HCT116 (cell line): ENCODE data around the gene AGRP. TPM values are rescaled to one million over a fixed set of nuclear protein-coding genes. Genes with fewer than 3 reads are reported as not detected.

Source experiments
- ATAC-seq: fragments of 200-7000 bp; cut with Tn5 transposase; 2 replicates; pipeline ENCODE4 v1.9.1; 2020; ENCODE audit warnings: mild to moderate bottlenecking, moderate library complexity
- BruUV-seq: library from RNA; stranded (reverse); fragments of 400-500 nt; replicated peaks from 2 replicates; lab custom pipeline; 2021; lab: Mats Ljungman, UMichigan
- CTCF ChIA-PET: fragments of 300-600 bp; sonication (Branson Sonifier 250); formaldehyde crosslinking; loops from one replicate; lab custom pipeline; 2021; ENCODE audit warnings: antibody characterized with exemption; lab: Charles Lee
- POLR2A ChIA-PET: fragments of 300-600, 350-600 bp; sonication (Branson Sonifier 250); formaldehyde crosslinking; loops from one replicate; lab custom pipeline; 2021; ENCODE audit warnings: antibody characterized with exemption; lab: Charles Lee
- RAD21 ChIA-PET, 2 experiments: fragments of 300-600 bp; sonication (Branson Sonifier 250); formaldehyde crosslinking; loops; one replicate each; lab custom pipeline; 2023; ENCODE audit warnings: low total read pairs in 2 of 2; ENCODE audit not compliant: uncharacterized antibody in 2 of 2, unreplicated experiment in 2 of 2, low non-redundant PET in 1 of 2; lab: Charles Lee
- DNase-seq: peaks from one replicate; pipeline ENCODE4 v3.0.0-alpha.2; 2010; ENCODE audit warnings: low read depth, low spot score
- H2AFZ ChIP-seq: fragments of 200-600 bp; shearing (Covaris generic), sonication (generic); 2 replicates; pipeline ENCODE4 v1.6.1; 2017; ENCODE audit warnings: low read depth, mixed run types, mixed read lengths, antibody characterized with exemption, low read length; ENCODE audit not compliant: poor library complexity, severe bottlenecking
- H3K27ac ChIP-seq: 2 replicates; pipeline ENCODE4 v1.5.1; 2012; ENCODE audit warnings: low read depth, low read length
- H3K27me3 ChIP-seq: fragments of 200-600 bp; sonication (generic); 2 replicates; pipeline ENCODE4 v1.6.1; 2016; ENCODE audit warnings: mixed run types, low read length, mixed read lengths; ENCODE audit not compliant: insufficient read depth
- H3K36me3 ChIP-seq, 2 experiments: fragments of 200-500 bp in 1 of 2; fragments of 200-600 bp in 1 of 2; sonication (Bioruptor generic) in 1 of 2; sonication (generic) in 1 of 2; 2 replicates each; pipeline versions ENCODE4 v1.5.1 to v1.6.1; 2014 to 2016; ENCODE audit warnings: low read length in 2 of 2, inconsistent platforms in 1 of 2, mixed read lengths in 1 of 2, mixed run types in 1 of 2; ENCODE audit not compliant: insufficient read depth in 2 of 2, control insufficient read depth in 1 of 2
- H3K4me1 ChIP-seq, 2 experiments: fragments of 200-600 bp in 1 of 2; sonication (generic) in 1 of 2; 2 replicates each; pipeline versions ENCODE4 v1.5.1 to v1.6.1; 2012 to 2017; ENCODE audit warnings: low read length in 2 of 2, inconsistent platforms in 1 of 2, mild to moderate bottlenecking in 1 of 2, mixed read lengths in 1 of 2, mixed run types in 1 of 2, moderate library complexity in 1 of 2; ENCODE audit not compliant: insufficient read depth in 2 of 2, control insufficient read depth in 1 of 2
- H3K4me2 ChIP-seq: fragments of 200-600 bp; sonication (generic); 2 replicates; pipeline ENCODE4 v1.6.1; 2017; ENCODE audit warnings: mixed run types, low read length, mixed read lengths
- H3K4me3 ChIP-seq, 2 experiments: fragments of 200-600 bp in 1 of 2; sonication (generic) in 1 of 2; replicated peaks in 1 of 2; 2 replicates each; pipeline ENCODE4 v1.5.1; 2011 to 2016; ENCODE audit warnings: low read length in 2 of 2, control low read depth in 1 of 2, low read depth in 1 of 2, mild to moderate bottlenecking in 1 of 2, mixed read lengths in 1 of 2, mixed run types in 1 of 2
- H3K79me2 ChIP-seq: fragments of 200-600 bp; sonication (generic); 2 replicates; pipeline ENCODE4 v1.6.1; 2017; ENCODE audit warnings: mild to moderate bottlenecking, mixed run types, low read length, moderate library complexity, mixed read lengths; ENCODE audit not compliant: insufficient read depth
- H3K9ac ChIP-seq: fragments of 200-600 bp; sonication (generic); 2 replicates; pipeline ENCODE4 v1.6.1; 2016; ENCODE audit warnings: low read length, mixed read lengths
- H3K9me2 ChIP-seq: fragments of 200-600 bp; sonication (generic), shearing (Covaris generic); 2 replicates; pipeline ENCODE4 v1.6.1; 2017; ENCODE audit warnings: mixed run types, mild to moderate bottlenecking, moderate library complexity; ENCODE audit not compliant: insufficient read depth
- H3K9me3 ChIP-seq, 2 experiments: fragments of 200-500 bp in 1 of 2; fragments of 200-600 bp in 1 of 2; sonication (Bioruptor generic) in 1 of 2; sonication (generic) in 1 of 2; 2 replicates each; pipeline ENCODE4 v1.6.1; 2014 to 2017; ENCODE audit warnings: low read length in 2 of 2, mixed read lengths in 2 of 2, inconsistent platforms in 1 of 2, low read depth in 1 of 2, mild to moderate bottlenecking in 1 of 2, mixed run types in 1 of 2, moderate library complexity in 1 of 2; ENCODE audit not compliant: control insufficient read depth in 1 of 2, insufficient read depth in 1 of 2
- H4K20me1 ChIP-seq: fragments of 200-600 bp; sonication (generic), shearing (Covaris generic); 2 replicates; pipeline ENCODE4 v1.6.1; 2017; ENCODE audit warnings: mixed run types, mild to moderate bottlenecking, moderate library complexity; ENCODE audit not compliant: insufficient read depth
- ATF3 ChIP-seq: IDR thresholded peaks from 2 replicates; pipeline ENCODE4 v1.6.1; 2012
- CBX3 ChIP-seq: IDR thresholded peaks from 2 replicates; pipeline ENCODE4 v1.6.1; 2012; ENCODE audit warnings: low read depth
- EGR1 ChIP-seq: IDR thresholded peaks from 2 replicates; pipeline ENCODE4 v1.6.1; 2012; ENCODE audit warnings: low read depth
- ELF1 ChIP-seq: IDR thresholded peaks from 2 replicates; pipeline ENCODE4 v1.6.1; 2012; ENCODE audit warnings: low read depth, borderline replicate concordance
- EZH2 ChIP-seq: fragments of 200-600 bp; sonication (generic); IDR thresholded peaks from 2 replicates; pipeline ENCODE4 v1.6.1; 2017; ENCODE audit warnings: antibody characterized with exemption, mixed run types
- FOSL1 ChIP-seq: IDR thresholded peaks from 2 replicates; pipeline ENCODE4 v1.6.1; 2012; ENCODE audit warnings: low read depth
- RAD21 ChIP-seq: IDR thresholded peaks from 2 replicates; pipeline ENCODE4 v1.6.1; 2012; ENCODE audit warnings: low read depth, mild to moderate bottlenecking
- REST ChIP-seq: IDR thresholded peaks from 2 replicates; pipeline ENCODE4 v1.6.1; 2012; ENCODE audit warnings: low read depth
- SIN3A ChIP-seq: IDR thresholded peaks from 2 replicates; pipeline ENCODE4 v1.6.1; 2012; ENCODE audit warnings: low read depth
- SP1 ChIP-seq: IDR thresholded peaks from 2 replicates; pipeline ENCODE4 v1.6.1; 2012; ENCODE audit warnings: low read depth
- TCF7L2 ChIP-seq: IDR thresholded peaks from 2 replicates; pipeline ENCODE4 v1.7.0; 2011; ENCODE audit warnings: borderline replicate concordance, inconsistent platforms; ENCODE audit not compliant: insufficient read depth, insufficient read length; ENCODE audit errors: extremely low read depth
- YY1 ChIP-seq: IDR thresholded peaks from 2 replicates; pipeline ENCODE4 v1.6.1; 2011; ENCODE audit warnings: low read length, low read depth, moderate library complexity, mild to moderate bottlenecking; ENCODE audit not compliant: insufficient replicate concordance; ENCODE audit errors: extremely low read depth
- intact Hi-C: fragments of 100-400 bp; cut with micrococcal nuclease; formaldehyde crosslinking; loops from 2 replicates; pipeline ENCODE4 v1.10.0; 2022
- total RNA-seq: library from RNA; stranded (reverse); gene quantifications from one replicate; pipeline ENCODE4 v1.2.1, GENCODE V29; 2021; ENCODE audit not compliant: unreplicated experiment
- TF ChIP-seq, protein P1 (sequence below): IDR thresholded peaks from 2 replicates; pipeline ENCODE4 v1.6.1; 2011; ENCODE audit warnings: mild to moderate bottlenecking, low read length, moderate library complexity; ENCODE audit not compliant: insufficient replicate concordance; ENCODE audit errors: extremely low read depth
- TF ChIP-seq, protein P2 (sequence below): IDR thresholded peaks from 2 replicates; pipeline ENCODE4 v1.6.1; 2012

The AGRP gene
- total RNA-seq, 1 experiment from 2014 or later: not detected

DNA sequence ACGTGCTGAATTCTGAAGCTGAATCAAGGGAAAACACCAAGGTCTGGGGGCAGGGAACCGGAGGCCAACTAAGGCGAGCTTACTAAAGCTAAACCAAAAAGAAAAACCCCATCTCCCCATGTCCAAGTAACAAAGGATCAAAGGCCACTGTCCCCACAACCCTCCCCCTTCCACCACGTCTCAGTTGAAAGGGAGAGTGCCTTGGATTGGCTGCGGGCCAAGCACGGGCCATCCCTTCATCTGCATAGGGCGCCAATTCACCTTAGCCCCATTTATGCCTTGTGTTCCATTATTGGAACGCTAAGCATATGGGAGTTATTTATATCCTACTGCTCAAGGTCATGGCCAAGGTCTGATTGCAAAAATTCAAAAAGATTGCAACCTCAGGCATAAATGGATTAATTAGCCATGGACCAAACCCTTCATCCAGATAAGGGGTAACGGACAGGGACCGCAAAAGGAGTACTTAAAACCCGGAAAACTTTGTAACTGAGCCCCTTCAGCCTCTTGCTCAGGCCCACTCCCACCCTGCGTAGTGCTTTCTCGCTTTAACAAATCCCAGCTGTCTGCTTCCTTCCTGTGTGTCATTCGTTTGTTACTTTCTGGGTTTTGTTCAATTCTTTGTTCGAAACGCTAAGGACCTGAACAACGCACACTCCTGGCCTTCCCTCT, 1.6 kb downstream of the AGRP start (continued):
- TF ChIP-seq, protein P1, sequence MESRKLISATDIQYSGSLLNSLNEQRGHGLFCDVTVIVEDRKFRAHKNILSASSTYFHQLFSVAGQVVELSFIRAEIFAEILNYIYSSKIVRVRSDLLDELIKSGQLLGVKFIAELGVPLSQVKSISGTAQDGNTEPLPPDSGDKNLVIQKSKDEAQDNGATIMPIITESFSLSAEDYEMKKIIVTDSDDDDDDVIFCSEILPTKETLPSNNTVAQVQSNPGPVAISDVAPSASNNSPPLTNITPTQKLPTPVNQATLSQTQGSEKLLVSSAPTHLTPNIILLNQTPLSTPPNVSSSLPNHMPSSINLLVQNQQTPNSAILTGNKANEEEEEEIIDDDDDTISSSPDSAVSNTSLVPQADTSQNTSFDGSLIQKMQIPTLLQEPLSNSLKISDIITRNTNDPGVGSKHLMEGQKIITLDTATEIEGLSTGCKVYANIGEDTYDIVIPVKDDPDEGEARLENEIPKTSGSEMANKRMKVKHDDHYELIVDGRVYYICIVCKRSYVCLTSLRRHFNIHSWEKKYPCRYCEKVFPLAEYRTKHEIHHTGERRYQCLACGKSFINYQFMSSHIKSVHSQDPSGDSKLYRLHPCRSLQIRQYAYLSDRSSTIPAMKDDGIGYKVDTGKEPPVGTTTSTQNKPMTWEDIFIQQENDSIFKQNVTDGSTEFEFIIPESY: no peak
- TF ChIP-seq ATF3 (no peak), FOSL1 (no peak)

DNA sequence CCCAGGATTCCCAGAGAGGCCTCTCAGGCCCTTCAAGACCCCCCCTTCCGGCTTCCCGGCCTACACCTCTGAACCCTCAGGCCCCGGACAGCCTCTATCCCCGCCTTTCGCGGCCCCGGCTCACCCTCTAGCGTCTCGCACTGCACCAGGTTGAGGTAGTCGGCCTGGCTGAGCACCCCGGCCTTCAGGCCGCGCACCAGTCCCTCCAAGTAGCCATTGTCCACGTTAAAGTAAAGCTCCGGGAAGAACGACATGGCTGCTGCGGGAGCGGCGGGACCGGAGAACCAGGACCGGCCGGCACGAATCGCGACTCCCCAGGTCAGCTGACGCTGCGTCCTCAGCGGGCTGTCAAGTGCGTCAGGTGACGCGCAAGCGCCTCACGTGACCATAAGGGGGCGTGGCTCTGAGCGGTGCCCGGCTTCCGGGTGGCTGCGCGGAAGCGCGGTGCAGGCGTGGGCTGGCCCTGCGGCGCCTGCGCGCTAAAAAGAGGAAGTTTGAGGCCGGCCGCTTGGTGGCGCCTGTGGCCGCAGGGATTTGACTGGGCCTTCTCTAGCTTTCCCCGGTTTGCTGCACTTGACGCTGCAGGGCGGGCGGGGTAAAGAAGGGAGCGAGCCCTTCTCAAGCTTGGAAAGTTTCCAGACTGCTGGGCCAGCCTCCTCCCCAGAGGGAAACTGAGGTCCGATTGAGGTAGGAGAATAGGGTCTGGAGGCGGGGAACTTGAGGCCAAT, 2.4 kb downstream of the AGRP start, which contains the start of gene ATP6V0D1:
Gene ATP6V0D1, minus strand, starts transcription at position 325 of the 728 bp plus-strand sequence. Its CDS starts 71 bp downstream, at position 254.
- POLR2A ChIA-PET: interaction anchor here (0.7 to 1.4 kb wide), 5 partner anchors 8 to 207 kb away, joined by 3 to 4 read pairs (median 3); no protein-coding TSS in a partner anchor
- ATAC-seq: peak; percentile 91
- no peaks in the 10 kb centered on the region for H3K36me3 ChIP-seq
- no peaks in the 10 kb centered on the region for H3K9me3 ChIP-seq
- no peaks in the 10 kb centered on the region for H3K27me3 ChIP-seq
- peak within 1 kb of the TSS; percentile 83 for H2AFZ ChIP-seq
- peak within 1 kb of the TSS; percentile 93 to 94 for H3K4me3 ChIP-seq
- RAD21 ChIA-PET: no interaction called here
- intact Hi-C loops: loop anchor here (1.0 kb wide), 1 partner anchor 33 kb away; no protein-coding TSS in a partner anchor
- H3K79me2 ChIP-seq: peaks cover 36% of the 10 kb centered on the region
- peak; percentile 94 for DNase-seq
- H3K4me2 ChIP-seq: peak within 1 kb of the TSS; percentile 98
- H3K27ac ChIP-seq: peak within 1 kb of the TSS; percentile 51
- H3K9me2 ChIP-seq: no peaks in the 10 kb centered on the region
- peaks cover 12 to 20% of the 10 kb centered on the region in 2 experiments for H3K4me1 ChIP-seq
- no TSS peak for BruUV-seq
- CTCF ChIA-PET: interaction anchor here (0.8 to 2.5 kb wide), 20 partner anchors 9 to 520 kb away, joined by 3 to 29 read pairs (median 4); partner anchors contain the start of genes CES3 and TMEM208
- H3K9ac ChIP-seq: peak within 1 kb of the TSS; percentile 78
- H4K20me1 ChIP-seq: no peaks in the 10 kb centered on the region
- TF ChIP-seq ELF1 (peak; percentile 99), SP1 (peak; percentile 79), FOSL1 (no peak), CBX3 (0 out of 2 replicates have a peak, but pooled peaks have one; percentile 61), YY1 (peak; percentile 68), SIN3A (peak; percentile 100), RAD21 (peak; percentile 72), EGR1 (peak; percentile 91), TCF7L2 (peak; percentile 40), EZH2 (no peak), ATF3 (no peak), REST (no peak)
- TF ChIP-seq, protein P2, sequence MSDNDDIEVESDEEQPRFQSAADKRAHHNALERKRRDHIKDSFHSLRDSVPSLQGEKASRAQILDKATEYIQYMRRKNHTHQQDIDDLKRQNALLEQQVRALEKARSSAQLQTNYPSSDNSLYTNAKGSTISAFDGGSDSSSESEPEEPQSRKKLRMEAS: peak; percentile 96
